ENCODE data around the gene SBF2.
"Not testable (repeated sequence)": the region's sequence is repeated elsewhere in the genome, so short reads cannot be mapped to it uniquely, and the experiment has no call there.

The SBF2 gene

GRCh38 chr11:10058356-10058755 lies 235.7 kb downstream of the SBF2 start:
- ATAC-seq: no peak
- no peak for DNase-seq

DNA sequence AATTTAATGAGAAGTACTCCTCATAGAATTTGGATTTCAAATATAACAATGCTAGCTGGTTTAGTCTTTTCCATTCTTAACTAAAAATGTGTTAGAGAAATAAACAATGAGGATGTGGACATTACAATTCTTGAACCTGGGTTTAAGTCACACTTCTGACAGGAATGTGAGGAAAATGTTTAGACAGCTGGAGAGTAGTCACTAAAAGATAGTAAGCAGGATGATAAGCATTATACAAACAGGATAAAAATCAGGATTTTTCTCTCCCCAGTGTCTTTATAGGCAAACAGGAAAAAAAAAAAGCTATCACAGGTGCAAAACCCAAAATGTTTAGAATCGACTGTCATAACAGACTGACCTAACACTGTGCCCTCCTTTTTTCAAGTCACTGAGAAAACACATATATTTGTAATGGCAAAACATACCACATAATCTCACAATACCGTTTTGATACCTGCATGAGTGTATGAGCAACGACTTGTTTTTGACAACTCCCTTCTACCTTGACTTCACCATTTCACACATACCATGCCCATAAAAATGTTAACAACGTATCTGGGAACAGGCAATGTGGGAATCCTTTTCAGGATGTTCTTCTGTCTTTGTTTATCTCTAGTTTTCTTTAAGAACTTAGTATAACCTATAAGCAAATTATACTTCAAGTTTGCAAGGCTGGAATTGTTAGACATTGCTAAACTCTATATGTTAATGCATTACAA lies 242.0 kb downstream of the SBF2 start:
- DNase-seq (no peak), ATAC-seq (no peak)

- DNase-seq (no peak), ATAC-seq (no peak)
Measured at GRCh38 chr11:10050561-10050960, 243.5 kb downstream of the SBF2 start.

DNA sequence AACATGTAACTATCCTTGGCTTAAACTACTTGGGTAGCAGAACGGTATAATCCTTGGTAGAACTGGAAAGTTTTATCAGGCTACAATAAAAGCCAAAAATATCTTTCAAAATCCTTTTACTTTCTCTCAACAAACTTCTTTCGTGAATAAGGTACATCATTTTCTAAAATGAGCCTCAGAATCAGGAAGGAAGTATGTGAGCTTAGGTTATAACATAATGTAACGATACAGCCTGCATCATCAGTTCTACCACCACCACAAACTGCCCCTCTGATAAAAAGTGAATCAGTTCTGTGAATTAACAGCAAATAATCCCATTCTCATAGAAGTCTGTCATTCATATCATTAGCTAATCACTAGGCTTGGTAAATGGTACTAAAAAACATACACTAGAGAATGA lies 244.3 kb downstream of the SBF2 start:
- no peak for ATAC-seq

GRCh38 chr11:10048350-10048749 lies 245.7 kb downstream of the SBF2 start:
- no peak for ATAC-seq
- no peak for DNase-seq

More for the DNA sequence above, 244.3 kb downstream of the SBF2 start:
- no peak for DNase-seq

DNA sequence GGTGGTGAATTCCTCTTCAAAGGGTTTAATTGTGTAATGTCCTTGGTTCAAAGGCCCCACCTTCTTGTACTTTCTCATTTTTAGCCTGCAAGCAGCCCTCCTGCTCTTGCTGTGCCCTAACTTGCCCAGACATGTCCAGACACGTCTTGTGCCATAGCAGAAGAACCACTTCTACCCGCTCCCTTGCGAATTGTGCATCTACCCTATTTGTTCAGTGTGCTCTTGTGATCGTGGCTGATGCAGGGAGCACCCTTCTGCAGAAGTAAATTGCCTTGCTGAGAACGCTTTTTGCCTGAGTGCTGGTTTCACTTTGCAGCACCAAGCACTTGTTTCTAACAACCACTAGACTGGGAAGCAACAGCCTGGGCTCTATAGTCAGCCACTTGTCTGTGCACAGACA lies 249.4 kb downstream of the SBF2 start:
- DNase-seq (no peak), ATAC-seq (no peak)

DNA sequence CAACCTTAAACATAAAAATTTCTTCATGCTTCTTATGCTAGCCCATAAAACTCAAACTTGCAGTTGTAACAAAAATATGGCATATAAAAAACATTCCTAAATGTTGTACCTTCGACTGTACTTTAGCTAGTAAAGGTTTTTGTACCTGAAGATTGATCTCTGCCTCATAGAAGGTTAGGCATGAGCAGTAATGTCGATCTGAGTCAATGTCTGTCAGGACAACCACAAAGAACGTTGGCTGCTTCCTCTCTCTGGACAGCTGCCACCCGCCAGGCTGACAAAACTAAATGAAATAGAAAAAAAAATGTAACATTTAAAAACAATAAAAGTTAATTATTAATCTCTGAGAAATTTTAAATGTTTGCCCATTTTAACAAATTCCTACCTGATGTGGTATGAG lies 251.3 kb downstream of the SBF2 start:
- DNase-seq (no peak), ATAC-seq (no peak)

DNA sequence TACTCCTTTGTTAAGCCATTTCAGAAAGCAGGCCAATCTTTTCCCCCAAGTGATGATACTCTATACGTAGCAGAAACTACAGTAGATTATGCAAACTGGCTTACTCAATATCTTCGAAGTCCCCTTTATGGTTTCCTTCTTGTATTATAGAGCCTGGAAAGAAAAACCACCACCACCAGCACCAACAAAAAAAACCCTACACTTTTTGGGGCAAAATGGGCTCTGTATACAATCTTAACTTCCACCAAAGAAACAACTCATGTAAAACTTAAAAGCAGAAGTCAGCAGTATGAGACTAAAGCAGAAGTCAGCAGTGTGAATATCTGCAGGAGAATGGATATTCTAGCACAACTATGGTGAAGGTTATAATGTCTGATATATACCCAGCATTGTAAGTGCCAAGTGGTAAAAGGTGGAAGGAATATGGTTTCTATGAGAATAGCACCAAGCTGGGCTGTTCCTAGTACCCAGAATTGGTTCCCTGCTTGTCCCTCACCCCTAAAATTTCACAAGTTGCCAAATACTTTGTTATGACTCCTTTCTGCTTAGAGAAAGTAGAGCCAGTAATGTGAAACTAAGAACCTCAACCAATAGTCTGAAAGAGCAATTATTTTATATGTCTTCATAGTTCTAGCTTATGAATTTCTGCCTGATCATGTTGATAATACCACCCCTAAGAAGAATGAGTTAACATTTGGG lies 252.1 kb downstream of the SBF2 start:
- DNase-seq (no peak), ATAC-seq (no peak)

DNA sequence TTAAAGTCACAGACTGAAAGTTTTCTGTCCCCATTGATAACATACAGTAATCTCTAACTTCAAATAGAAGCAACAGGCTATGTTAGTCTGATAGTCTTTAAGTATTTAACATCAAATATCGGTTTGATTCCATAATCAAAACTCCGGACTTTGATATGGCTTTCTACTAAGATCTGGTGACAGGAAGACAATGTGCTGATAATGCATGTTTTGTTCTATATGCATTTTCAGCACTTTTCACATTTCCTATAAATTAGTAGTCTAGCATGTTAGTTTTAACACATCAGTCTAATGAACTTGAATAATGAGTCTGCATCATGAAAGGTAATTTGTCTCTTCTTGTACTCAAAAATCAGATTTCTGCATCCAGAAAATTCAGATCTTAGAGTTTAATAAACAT lies 252.7 kb downstream of the SBF2 start:
- no peak for DNase-seq
- no peak for ATAC-seq

DNA sequence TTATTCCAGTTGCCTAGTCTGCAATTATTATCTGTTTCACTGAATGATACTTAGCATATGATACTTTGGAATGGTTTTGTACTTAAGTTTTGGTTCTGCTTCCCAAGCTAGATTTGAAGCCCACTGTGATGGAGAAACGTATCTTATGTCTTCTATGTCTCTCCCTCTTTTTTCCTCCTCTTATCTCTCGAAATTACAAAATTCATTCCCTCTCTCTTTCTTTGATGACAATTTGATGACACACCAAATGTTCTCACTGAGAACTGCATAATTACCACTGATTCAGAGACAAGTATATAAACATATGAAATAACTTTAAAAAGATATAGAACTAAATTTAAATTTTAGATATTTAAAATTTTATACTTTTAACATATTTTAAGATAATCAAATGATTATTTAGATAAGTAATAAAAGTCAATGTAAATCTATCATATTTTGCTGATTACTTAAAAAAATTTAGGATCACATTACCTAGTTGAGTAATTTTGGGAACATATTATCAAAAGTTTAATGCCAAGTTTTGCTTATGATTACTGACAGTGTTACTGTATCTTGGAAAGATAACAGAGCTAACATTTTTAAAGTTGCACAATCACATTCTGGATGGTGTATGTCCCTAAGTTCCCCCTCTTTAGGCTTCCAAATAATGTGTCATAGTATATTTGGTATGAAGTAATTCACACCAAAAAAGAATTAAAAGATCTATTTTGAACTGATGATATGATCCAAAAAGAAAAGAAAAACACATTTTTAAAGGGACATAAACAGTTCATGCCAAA lies 255.3 kb downstream of the SBF2 start:
- DNase-seq (no peak), ATAC-seq (no peak)

GRCh38 chr11:10035932-10036331 lies 258.1 kb downstream of the SBF2 start:
- ATAC-seq, DNase-seq: not testable (repeated sequence)

- ATAC-seq (no peak), DNase-seq (no peak)
Measured at GRCh38 chr11:10032935-10033334, 261.1 kb downstream of the SBF2 start.

- DNase-seq: no peak
- no peak for ATAC-seq
Measured at GRCh38 chr11:10030122-10030490, 263.9 kb downstream of the SBF2 start.

DNA sequence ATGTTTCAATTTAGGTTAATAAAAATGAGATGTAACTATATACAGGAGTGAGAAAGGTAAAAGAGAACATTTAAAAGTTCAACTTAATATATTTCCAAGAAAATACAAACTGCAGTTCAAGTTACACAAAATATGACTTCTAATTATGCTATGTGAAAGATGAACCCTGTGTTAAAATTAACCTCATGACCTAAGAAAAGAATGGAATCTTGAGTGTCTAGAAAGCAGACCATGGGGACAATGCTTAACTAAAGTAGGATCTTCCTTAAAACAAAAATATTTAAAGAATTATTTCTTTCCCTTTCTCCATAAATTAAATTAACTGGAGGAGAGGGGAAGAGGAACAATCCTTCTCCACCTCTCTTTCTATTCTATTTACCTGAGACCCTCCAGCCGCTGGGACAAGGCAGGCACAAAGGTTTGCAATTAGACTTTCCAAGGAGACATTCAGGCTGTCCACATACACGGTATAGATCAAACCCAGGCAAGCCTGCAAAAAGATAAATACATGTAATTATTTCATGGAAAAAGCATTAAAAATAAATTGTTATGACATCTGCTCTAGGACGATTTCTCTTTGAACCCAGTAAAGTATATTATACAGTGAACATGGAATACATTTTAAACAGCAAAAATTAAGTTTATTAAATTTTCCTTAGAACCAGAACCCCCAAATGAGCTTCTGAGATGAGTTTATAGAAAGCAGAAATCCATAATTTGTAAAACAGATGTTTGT lies 264.5 kb downstream of the SBF2 start:
- DNase-seq: no peak
- ATAC-seq: no peak

- DNase-seq: no peak
- ATAC-seq: no peak
Measured at GRCh38 chr11:10026514-10026913, 267.5 kb downstream of the SBF2 start.

DNA sequence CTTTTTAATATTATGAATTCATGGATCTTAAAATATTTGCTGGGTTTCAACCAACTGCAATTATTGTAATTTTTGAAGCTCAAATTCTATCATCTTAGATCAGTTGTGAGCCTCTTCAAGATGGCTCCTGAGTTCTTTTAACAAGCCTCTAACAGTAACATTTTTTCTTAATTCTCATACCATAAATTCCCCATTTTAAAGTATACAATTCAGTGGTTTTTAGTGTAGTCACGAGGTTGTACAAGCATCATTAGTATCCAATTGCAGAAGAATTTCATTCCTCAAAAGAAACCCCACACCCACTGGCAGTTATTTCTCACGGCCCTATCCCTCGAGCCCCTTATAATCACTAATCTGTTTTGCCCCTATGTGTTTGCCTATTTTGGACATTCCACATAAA lies 270.8 kb downstream of the SBF2 start:
- DNase-seq (no peak), ATAC-seq (no peak)

- DNase-seq: no peak
- ATAC-seq: no peak
Measured at GRCh38 chr11:10022764-10023163, 271.3 kb downstream of the SBF2 start.

DNA sequence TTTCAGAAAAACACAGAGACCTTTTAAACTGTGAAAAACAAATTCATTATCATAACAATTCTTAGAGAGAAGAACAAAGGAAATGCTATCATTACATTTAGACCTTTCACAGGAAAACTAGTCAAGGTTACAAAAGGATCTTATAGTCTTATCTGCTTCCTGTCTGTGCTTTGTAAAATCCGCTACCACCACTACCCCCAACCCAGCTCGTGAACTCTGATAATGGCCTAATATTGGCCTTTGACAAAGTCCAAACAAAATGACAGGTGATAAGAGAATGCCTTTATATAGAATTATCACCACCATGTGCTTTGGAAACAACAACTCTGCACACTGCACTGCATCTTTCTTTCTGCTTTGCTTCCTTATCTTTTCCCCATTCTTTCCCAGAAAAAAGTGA lies 272.5 kb downstream of the SBF2 start:
- ATAC-seq: no peak

GRCh38 chr11:10019906-10020682 lies 273.9 kb downstream of the SBF2 start:
- ATAC-seq: no peak

More for the DNA sequence above, 272.5 kb downstream of the SBF2 start:
- DNase-seq: no peak

DNA sequence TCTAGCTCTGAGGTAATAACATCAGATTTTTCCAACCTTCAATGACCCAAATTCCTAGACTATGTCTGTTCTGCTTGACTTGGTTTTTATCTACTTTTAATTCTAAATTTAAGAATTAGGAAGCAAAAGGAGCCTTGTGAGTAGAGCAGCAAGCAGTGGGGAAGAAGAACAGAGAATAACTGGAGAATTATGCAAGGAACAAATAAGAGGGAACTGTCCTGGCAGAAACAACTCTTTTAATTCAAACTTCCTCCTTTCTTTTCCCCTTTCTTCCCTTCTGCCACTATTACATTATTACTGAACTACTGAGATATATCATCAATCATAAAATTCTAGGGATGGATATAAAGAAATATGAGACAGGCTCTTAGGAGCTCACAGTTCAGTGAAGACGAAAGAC lies 276.1 kb downstream of the SBF2 start:
- ATAC-seq (no peak), DNase-seq (no peak)

More at GRCh38 chr11:10019906-10020682, 273.9 kb downstream of the SBF2 start:
- DNase-seq: no peak

GRCh38 chr11:10017050-10017449 lies 277.0 kb downstream of the SBF2 start:
- ATAC-seq: no peak
- DNase-seq: no peak

GRCh38 chr11:10012068-10012467 lies 282.0 kb downstream of the SBF2 start:
- DNase-seq: no peak
- ATAC-seq: no peak
